GM12892 (cell line): Measurements from ENCODE around the gene P2RX3.
"Not testable (repeated sequence)": the region's sequence is repeated elsewhere in the genome, so short reads cannot be mapped to it uniquely, and the experiment has no call there.

Source experiments
- POLR2A ChIP-seq: IDR thresholded peaks from 2 replicates; pipeline ENCODE4 v1.6.1; 2011; ENCODE audit warnings: low read depth, low read length, control low read depth
- TAF1 ChIP-seq: IDR thresholded peaks from 2 replicates; pipeline ENCODE4 v1.6.1; 2011; ENCODE audit warnings: low read depth, mild to moderate bottlenecking, control low read depth, low read length, borderline replicate concordance

- not testable (repeated sequence) for TF ChIP-seq POLR2A, TAF1
Observed at GRCh38 chr11:57361420-57361819, 23.3 kb downstream of the P2RX3 start.
